ENCODE measurements around the gene RNASE8.

- TF ChIP-seq CTCF (conservative IDR thresholded peaks at IDR 0.05; ENCODE audit: low read length) = no peak
- TF ChIP-seq EZH2phosphoT487 (IDR thresholded peaks at IDR 0.05; ENCODE audit: borderline replicate concordance, low read depth, low read length) = no peak
Measured at GRCh38 chr14:21096978-21097635, 39.5 kb downstream of the RNASE8 start.

All from OCI-LY7 (cell line).